Transverse colon (tissue), 4 donors: ENCODE data around the gene RAI14. TPM values are rescaled to one million over a fixed set of nuclear protein-coding genes. Genes with fewer than 3 reads are reported as not detected.

Source experiments
- DNase-seq: peaks from one replicate; pipeline ENCODE4 v3.0.0-alpha.2; 2019
- H3K27ac ChIP-seq, 4 donors: fragments of 200-600 bp; sonication (generic); 2 replicates each; pipeline ENCODE4 v1.5.1; 2016 to 2018; ENCODE audit warnings: inconsistent platforms in 4 of 4
- H3K27me3 ChIP-seq: fragments of 200-600 bp; sonication (generic); 2 replicates; pipeline ENCODE4 v1.5.1; 2017; ENCODE audit warnings: inconsistent platforms
- H3K36me3 ChIP-seq, 4 donors: fragments of 200-600 bp; sonication (generic); 2 replicates each; pipeline ENCODE4 v1.5.1; 2017 to 2019; ENCODE audit warnings: inconsistent platforms in 4 of 4
- H3K4me1 ChIP-seq, 4 donors: fragments of 200-600 bp; sonication (generic); 2 replicates each; pipeline ENCODE4 v1.5.1; 2017 to 2020; ENCODE audit warnings: inconsistent platforms in 4 of 4
- H3K4me3 ChIP-seq, 4 donors: fragments of 200-600 bp; sonication (generic); 1 replicate in 1 of 4; 2 replicates in 3 of 4; pipeline versions ENCODE4 v1.5.1 to v1.6.1; 2017 to 2019; ENCODE audit warnings: inconsistent platforms in 4 of 4
- H3K9me3 ChIP-seq, 2 donors: fragments of 200-600 bp; sonication (generic); 2 replicates each; pipeline ENCODE4 v1.5.1; 2017 to 2019; ENCODE audit warnings: inconsistent platforms in 2 of 2
- CTCF ChIP-seq, 5 experiments: fragments of 200-600 bp in 3 of 5; fragments of 450-650 bp in 2 of 5; sonication (generic) in 3 of 5; IDR thresholded peaks; 1 replicate in 2 of 5; 2 replicates in 3 of 5; pipeline ENCODE4 v1.5.1; 2016 to 2017; ENCODE audit warnings: antibody characterized with exemption in 5 of 5, inconsistent platforms in 3 of 5, mild to moderate bottlenecking in 2 of 5, moderate library complexity in 1 of 5
- EP300 ChIP-seq: sonication (generic); formaldehyde crosslinking; IDR thresholded peaks from one replicate; pipeline ENCODE4 v1.6.1; 2017; ENCODE audit warnings: antibody characterized with exemption, low read depth
- POLR2A ChIP-seq: fragments of 450-650 bp; IDR thresholded peaks from one replicate; pipeline ENCODE4 v1.6.1; 2016; ENCODE audit warnings: antibody characterized with exemption, mild to moderate bottlenecking, moderate library complexity
- POLR2AphosphoS5 ChIP-seq, 3 donors: sonication (generic); formaldehyde crosslinking; IDR thresholded peaks; one replicate each; pipeline ENCODE4 v1.6.1; 2016; ENCODE audit warnings: antibody characterized with exemption in 3 of 3
- WGBS, 2 donors: methylation state at CpG; one replicate each; pipeline ENCODE4 v1.1.5; 2018; ENCODE audit warnings: low coverage in 1 of 2; 5-methylcytosine and 5-hydroxymethylcytosine counted together
- in situ Hi-C, 4 donors: fragments of 200-750 bp; cut with MboI; loops; one replicate each; pipeline versions ENCODE4 v1.15.0 to v1.15.1; 2017; ENCODE audit warnings: low sequenced_read_pairs in 3 of 4, low pct_ligation_motif_present in 1 of 4, low pct_unique_long_range_greater_than_20kb in 1 of 4
- intact Hi-C: fragments of 100-400 bp; cut with DNase I; formaldehyde crosslinking; loops from one replicate; pipeline ENCODE4 v1.15.1; 2023; ENCODE audit warnings: low total_unique reads
- total RNA-seq, 4 donors: library from RNA; depleted of rRNA; stranded (reverse); fragments of >200 nt; gene quantifications; one replicate each; pipeline ENCODE4 v1.1.0, GENCODE V29; 2016

The RAI14 gene
- total RNA-seq, 4 donors from 2014 or later = 13.9 to 18.3 (median 15.3) TPM

- no peaks in the 10 kb centered on the region for H3K36me3 ChIP-seq
- H3K4me1 ChIP-seq = peaks cover 0 to 7% (median 2%) of the 10 kb centered on the region in 4 donors
- H3K27ac ChIP-seq = no peak overlapping the region
- no peaks in the 10 kb centered on the region for H3K9me3 ChIP-seq
- intact Hi-C loops = no loop called here
- in situ Hi-C loops = no loop called here
- no peaks in the 10 kb centered on the region for H3K27me3 ChIP-seq
- H3K4me3 ChIP-seq = no peak overlapping the region
- TF ChIP-seq POLR2AphosphoS5 (IDR thresholded peaks at IDR 0.05) (no peak), CTCF (IDR thresholded peaks at IDR 0.05) (no peak), EP300 (no peak), POLR2A (no peak)
- WGBS, 2 donors = 82% methylated on average over 3 of the region's 3 CpGs
- no peak for DNase-seq
Measured at GRCh38 chr5:34835664-34836063, 179.5 kb downstream of the RAI14 start.

- Histone ChIP-seq H3K4me1 (peaks cover 0 to 7% (median 2%) of the 10 kb centered on the region in 4 donors), H3K9me3 (no peaks in the 10 kb centered on the region), H3K36me3 (no peaks in the 10 kb centered on the region), H3K27ac (peak within 1 kb of the TSS; percentile 57 to 80 (median 74)), H3K4me3 (peak within 1 kb of the TSS; percentile 58 to 67 (median 66)), H3K27me3 (no peaks in the 10 kb centered on the region)
- peak; percentile 90 for DNase-seq
- in situ Hi-C loops = no loop called here
- intact Hi-C loops = no loop called here
- TF ChIP-seq CTCF (IDR thresholded peaks at IDR 0.05) (no peak), EP300 (no peak), POLR2AphosphoS5 (IDR thresholded peaks at IDR 0.05) (peak in 2 of 3 donors; percentile 52 to 59), POLR2A (peak; percentile 65)
- 0 to 5% methylated on average over 2 to 58 of the region's 73 CpGs for WGBS, 2 donors
Measured at GRCh38 chr5:34838785-34839714, 182.9 kb downstream of the RAI14 start, which contains the start of gene TTC23L. TSS of gene TTC23L (plus strand) at chr5:34839164. CDS start at chr5:34840672, 1,508 bp downstream.

- in situ Hi-C loops = no loop called here
- DNase-seq = no peak
- TF ChIP-seq CTCF (IDR thresholded peaks at IDR 0.05) (no peak), EP300 (no peak), POLR2A (no peak), POLR2AphosphoS5 (IDR thresholded peaks at IDR 0.05) (no peak)
Measured at GRCh38 chr5:34841816-34842215, 185.7 kb downstream of the RAI14 start.

GRCh38 chr5:34842554-34842953 lies 186.4 kb downstream of the RAI14 start:
- no peaks in the 10 kb centered on the region for H3K27me3 ChIP-seq
- H3K36me3 ChIP-seq = no peaks in the 10 kb centered on the region
- H3K27ac ChIP-seq = no peak overlapping the region
- in situ Hi-C loops = no loop called here
- no peak overlapping the region for H3K4me3 ChIP-seq
- peaks cover 0 to 7% (median 2%) of the 10 kb centered on the region in 4 donors for H3K4me1 ChIP-seq
- TF ChIP-seq EP300 (no peak), POLR2A (no peak), CTCF (IDR thresholded peaks at IDR 0.05) (no peak), POLR2AphosphoS5 (IDR thresholded peaks at IDR 0.05) (no peak)
- WGBS, 2 donors = 100% methylated on average over 4 of the region's 7 CpGs; no CpG with 5 or more reads in 1 of the 2 donors
- no peaks in the 10 kb centered on the region for H3K9me3 ChIP-seq
- DNase-seq = no peak
- intact Hi-C loops = no loop called here

More at GRCh38 chr5:34841816-34842215, 185.7 kb downstream of the RAI14 start:
- intact Hi-C loops = no loop called here
- Histone ChIP-seq H3K4me3 (no peak overlapping the region), H3K27me3 (no peaks in the 10 kb centered on the region), H3K9me3 (no peaks in the 10 kb centered on the region), H3K4me1 (peaks cover 0 to 7% (median 2%) of the 10 kb centered on the region in 4 donors), H3K36me3 (no peaks in the 10 kb centered on the region), H3K27ac (no peak overlapping the region)
- 92% methylated on average over 2 of the region's 2 CpGs; no CpG with 5 or more reads in 1 of the 2 donors for WGBS, 2 donors
